NT2/D1 (cell line): ENCODE data around the gene LPP.

Experiments
- YY1 ChIP-seq: IDR thresholded peaks from 2 replicates; pipeline ENCODE4 v1.6.1; 2011; ENCODE audit not compliant: insufficient read length, insufficient read depth
- ZNF274 ChIP-seq: IDR thresholded peaks from 2 replicates; pipeline ENCODE4 v1.6.1; 2011; ENCODE audit warnings: mild to moderate bottlenecking, low read depth, low read length

DNA sequence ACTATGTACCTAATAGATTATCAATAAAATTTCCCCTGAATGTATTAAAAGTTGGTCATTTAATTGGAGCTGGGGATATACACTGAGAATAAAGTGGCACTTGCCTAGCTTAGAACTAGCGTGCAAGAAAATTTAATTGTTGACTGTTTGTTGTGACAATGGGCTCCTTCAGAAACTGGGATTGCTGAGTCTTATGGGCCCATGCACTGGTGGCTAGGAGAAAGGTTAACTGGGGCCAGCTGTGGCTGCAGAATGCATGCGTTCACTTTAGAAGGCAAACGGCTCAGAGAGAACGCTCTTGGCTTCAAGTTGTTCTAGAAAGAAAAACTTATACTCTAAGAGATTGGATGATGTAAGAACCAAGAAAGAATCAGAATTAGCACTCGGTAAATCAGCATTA, 18.7 kb upstream of the LPP start:
- no peak for TF ChIP-seq YY1
- TF ChIP-seq ZNF274: no peak
